Jurkat, Clone E6-1 (cell line): ENCODE data around the gene CDC42SE2.
A peak's percentile ranks its signal among the peaks of the same experiment; 100 is the strongest.
"Not testable (repeated sequence)": the region's sequence is repeated elsewhere in the genome, so short reads cannot be mapped to it uniquely, and the experiment has no call there.

Source experiments
- DNase-seq: peaks from one replicate; pipeline ENCODE4 v3.0.0-alpha.2; 2011; ENCODE audit warnings: low read depth, low spot score
- H3K4me3 ChIP-seq: 2 replicates; pipeline ENCODE4 v1.5.1; 2011; ENCODE audit warnings: mild to moderate bottlenecking, low read length, control low read depth, moderate library complexity

Gene CDC42SE2

DNA sequence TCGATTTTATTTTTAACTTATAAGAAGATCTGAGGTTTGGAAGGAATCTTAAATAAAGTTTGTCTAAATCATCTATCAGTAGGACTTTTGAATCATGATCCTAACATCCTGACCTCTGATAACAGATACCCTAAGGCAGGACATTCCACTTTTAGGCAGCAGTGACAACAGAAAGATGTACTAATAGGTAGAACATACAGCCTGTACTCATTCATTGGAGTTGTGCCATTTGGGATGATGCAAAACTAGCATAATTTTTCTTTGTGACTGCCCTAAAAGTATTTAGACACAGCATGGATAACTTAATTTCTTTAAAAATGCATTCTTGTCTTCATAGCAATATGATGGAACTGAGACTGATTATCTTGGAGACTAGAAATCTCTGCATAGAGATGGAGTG is 39.7 kb downstream of the CDC42SE2 start:
- no peak for DNase-seq

DNA sequence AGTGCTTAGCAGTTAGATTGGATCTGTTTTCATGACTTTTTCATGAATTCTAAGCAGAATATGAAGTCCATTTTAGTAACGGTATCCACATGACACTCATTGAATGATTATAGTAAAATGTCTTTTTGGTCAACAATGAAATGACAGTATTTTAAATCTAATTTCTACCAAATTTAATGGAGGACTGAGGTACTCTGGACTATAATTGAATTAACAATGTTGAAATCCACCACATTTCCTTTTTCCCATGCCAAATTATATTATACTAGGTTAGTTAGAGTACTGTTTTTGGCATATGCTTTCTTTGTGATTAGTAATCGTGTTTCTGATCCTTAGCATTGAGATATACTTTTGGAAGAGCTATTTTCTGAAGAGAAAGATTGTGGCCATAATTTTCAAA is 40.6 kb downstream of the CDC42SE2 start:
- DNase-seq: no peak
- no peak overlapping the region for H3K4me3 ChIP-seq

More for the DNA sequence above, 39.7 kb downstream of the CDC42SE2 start:
- no peak overlapping the region for H3K4me3 ChIP-seq

DNA sequence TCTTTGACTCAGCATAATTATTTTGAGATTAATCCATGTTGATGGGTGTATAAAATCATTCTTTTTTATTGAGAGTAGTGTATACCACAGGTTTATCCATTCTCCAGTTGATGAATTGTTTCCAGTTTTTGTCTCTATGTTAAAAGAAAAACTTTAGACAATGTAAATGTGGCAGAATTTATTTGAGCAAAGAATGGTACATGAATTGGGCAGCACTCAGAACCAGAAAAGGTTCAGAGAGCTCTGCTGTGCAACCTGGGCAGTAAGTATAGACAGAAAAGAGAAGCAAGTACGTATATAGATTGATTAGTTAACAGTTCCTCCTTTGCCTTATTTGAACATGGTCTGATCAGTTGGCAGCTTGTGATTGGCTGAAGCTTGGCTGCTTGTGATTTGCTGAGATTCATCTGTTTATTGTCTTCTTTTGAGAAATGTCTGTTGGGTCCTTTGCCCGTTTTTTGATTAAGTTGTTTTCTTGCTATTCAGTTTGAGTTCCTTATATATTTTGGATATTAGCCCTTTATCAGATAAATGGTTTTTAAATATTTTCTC is 41.4 kb downstream of the CDC42SE2 start:
- no peak overlapping the region for H3K4me3 ChIP-seq
- no peak for DNase-seq

DNA sequence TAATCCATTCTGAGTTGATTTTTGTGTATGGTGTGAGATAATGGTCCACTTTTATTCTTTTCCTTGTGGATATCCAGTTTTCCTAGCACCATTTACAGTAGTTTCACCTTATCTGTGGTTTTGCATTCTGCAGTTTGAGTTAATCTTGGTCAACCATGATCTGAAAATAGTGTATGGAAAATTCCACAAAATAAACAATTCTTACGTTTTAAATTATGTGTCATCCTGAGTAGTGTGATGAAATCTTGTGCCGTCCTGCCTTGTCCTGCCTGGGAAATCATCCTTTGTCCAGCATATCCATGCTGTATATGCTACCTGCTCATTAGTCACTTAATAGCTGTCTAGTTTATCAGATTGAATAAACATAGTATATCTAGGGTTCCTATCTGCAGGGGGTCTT is 42.1 kb downstream of the CDC42SE2 start:
- DNase-seq: no peak
- no peak overlapping the region for H3K4me3 ChIP-seq

DNA sequence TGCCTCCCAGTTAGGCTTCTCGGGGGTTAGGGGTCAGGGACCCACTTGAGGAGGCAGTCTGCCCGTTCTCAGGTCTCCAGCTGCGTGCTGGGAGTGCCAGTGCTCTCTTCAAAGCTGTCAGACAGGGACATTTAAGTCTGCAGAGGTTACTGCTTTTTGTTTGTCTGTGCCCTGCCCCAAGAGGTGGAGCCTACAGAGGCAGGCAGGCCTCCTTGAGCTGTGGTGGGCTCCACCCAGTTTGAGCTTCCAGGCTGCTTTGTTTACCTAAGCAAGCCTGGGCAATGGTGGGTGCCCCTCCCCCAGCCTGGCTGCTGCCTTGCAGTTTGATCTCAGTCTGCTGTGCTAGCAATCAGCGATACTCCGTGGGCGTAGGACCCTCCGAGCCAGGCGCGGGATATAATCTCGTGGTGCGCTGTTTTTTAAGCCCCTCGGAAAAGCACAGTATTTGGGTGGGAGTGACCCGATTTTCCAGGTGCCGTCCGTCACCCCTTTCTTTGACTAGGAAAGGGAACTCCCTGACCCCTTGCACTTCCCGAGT is 48.5 kb downstream of the CDC42SE2 start:
- not testable (repeated sequence) for H3K4me3 ChIP-seq, DNase-seq

DNA sequence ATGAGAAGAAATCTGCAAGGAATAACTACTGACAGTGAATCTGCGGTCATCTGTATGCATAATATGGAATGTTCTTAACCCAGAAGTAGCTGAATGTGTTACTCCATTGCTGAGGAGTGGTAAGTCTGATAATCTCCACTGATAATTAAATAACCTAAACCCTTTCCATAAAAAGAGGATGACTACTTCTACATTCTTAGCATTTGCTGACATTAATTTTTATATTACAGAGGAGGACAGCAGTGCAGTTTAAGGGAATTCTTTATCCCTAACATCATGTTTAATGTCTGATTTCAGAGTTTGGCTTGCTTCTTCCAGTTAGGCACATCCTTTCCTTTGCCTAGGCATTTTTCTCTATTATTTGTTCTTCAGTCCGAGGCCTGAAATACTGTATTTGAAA is 52.2 kb downstream of the CDC42SE2 start:
- no peak overlapping the region for H3K4me3 ChIP-seq
- no peak for DNase-seq

DNA sequence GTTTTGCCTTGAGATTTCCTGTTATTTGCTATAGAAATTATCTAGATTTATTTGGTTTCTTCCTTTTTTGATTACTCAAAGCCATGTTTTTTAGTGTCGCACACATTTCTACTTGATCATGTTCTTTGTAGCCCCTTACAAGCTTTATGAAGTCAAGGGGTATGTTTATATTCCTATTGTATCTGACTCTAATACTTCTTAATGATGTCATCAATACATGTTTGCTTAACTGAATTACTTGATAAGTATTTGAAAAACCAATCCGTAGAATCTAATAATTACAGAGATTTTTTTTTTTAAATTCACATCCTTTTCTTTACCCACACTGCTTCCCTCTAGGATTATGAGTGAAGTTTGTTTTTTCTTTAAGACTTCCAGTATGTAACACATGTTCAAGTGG is 53.0 kb downstream of the CDC42SE2 start:
- no peak for DNase-seq
- no peak overlapping the region for H3K4me3 ChIP-seq

DNA sequence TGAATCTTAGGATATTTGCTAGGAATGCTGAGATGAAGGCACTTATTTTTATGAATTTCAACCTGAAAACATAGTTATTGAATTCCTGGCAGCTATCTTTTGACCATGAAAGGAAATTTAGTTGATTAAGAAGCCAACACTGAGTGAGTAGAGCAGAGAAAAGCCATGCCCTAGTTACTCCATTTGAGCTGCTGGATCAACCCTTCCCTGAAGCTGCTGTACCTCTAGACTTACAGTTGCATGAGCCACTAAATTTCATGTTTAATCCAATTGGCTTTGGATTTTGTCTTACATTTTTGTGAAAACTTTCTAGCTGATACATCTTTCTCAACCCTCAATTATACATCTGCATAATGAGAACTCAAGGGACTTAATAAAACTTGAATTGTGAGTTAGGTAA is 54.6 kb downstream of the CDC42SE2 start:
- no peak overlapping the region for H3K4me3 ChIP-seq
- DNase-seq: no peak

DNA sequence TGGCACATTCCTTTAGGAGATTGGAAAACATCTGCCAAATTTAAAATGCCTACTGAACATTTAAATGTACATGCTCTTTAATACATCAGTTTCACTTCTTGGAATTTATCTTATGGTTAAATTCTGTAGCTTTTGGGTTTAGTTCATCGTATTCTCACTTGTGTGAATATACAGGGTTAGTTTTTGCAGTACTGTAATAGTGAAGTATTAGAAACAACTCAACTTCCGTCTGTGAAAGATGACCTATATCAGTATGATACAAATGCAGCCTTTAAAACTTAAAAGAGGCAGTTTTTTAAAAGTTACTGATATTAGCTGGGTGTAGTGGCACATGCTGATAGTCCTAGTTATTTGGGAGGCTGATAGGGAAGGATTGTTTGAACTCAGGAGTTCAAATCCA is 57.2 kb downstream of the CDC42SE2 start:
- no peak for DNase-seq
- H3K4me3 ChIP-seq: no peak overlapping the region

DNA sequence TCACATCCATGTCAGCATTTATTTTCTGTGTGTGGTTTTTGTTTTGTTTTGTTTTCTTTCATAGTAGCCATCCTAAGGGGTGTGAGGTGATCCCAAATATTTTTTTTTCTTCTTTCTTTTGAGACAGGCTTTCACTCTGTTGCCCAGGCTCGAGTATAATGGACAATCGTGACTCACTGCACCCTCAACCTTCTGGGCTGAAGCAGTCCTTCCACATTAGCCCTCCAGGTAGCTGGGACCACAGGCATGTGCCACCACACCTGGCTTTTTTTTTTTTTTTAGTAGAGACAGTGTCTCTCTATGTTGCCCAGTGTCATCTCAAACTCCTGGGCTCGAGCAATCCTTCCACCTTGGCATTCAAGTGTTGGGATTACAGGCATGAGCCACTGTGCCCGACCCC is 59.1 kb downstream of the CDC42SE2 start:
- H3K4me3 ChIP-seq: no peak overlapping the region
- DNase-seq: no peak

DNA sequence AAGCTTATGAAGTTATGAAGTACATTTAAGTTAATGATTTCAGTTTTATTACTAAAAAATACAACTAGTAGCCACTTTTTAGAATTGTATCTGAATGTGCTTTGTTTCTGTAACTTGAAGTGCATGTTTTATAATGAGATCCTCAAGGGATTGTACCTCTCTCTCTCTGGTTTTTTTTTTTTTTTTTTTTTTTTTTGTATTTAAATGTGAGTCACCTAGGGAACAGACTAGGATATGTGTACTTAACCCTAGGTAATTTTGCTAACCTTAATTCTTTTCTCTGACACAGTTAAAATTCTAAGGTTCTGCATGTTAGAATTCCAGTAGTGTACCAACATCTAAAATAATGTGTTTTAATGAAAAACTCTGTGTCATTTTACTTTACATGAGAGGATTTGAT is 59.5 kb downstream of the CDC42SE2 start:
- DNase-seq: no peak
- no peak overlapping the region for H3K4me3 ChIP-seq

DNA sequence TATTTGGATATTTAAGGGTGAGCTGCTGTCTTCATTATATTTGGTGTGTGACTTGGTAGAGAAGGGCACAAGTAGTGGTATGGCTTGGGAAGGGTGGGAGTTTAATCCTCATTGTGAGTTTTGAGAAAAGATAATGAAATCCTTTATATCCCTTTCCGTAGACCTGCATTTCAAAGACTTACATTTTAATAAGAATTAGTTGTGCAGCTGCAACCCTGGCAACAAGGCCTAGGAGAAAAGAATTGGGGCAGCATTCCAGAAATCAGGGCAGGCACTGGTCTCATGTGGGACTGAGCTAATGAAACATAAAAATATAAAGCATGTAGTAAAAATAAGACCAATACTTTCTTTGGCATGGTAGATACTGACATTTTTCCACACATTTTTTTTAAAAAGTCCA is 60.5 kb downstream of the CDC42SE2 start:
- DNase-seq: no peak
- H3K4me3 ChIP-seq: no peak overlapping the region

DNA sequence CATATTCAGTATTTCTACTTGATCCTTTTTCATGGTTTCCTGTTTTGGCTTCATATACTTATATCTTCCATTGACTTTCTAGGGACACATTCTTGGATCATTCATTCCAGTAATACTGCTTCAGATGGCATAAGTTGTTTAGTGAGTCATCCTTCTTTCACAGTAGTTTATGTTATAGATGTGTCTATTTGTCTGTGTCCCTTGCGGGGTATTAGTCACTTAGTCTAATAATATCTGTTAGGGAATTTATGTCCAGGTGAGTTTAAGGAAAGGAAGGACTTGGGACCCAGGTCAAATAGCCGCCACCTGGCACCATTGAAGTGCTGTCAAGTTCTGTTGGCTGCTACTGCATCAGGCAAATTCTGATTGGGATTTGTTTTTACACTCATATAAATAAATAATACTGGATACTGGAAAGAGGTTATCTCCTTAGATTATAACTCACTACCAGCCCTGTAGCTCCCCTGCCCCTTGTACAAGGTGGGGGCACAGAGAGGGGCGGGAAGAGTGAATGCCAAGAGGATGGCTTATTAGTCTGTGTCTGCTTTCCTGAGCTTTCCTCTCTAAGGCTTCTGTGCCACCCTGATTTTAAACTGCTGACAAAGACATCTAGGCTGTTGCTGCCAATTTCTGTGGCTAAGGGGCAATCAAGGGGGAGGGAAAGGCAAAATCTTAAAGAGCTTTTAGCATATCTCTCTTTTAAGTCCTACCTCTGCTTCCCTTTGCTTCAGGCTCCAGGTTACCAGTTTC is 64.9 kb downstream of the CDC42SE2 start:
- H3K4me3 ChIP-seq: no peak overlapping the region
- DNase-seq: peak; percentile 18

DNA sequence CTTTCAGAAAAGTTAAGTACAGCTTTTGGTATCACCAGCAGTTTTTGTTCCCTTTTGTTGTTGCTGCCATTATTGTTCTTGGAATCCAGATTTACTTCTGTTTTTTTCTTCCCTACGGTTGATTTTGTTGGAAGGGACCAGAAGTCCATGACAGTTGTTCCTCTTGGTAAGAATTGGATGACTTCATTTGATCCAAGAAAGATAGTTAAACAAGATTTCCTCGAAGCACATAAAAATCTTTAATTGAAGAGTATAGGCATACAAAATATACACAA is 65.4 kb downstream of the CDC42SE2 start:
- no peak overlapping the region for H3K4me3 ChIP-seq
- DNase-seq: no peak

DNA sequence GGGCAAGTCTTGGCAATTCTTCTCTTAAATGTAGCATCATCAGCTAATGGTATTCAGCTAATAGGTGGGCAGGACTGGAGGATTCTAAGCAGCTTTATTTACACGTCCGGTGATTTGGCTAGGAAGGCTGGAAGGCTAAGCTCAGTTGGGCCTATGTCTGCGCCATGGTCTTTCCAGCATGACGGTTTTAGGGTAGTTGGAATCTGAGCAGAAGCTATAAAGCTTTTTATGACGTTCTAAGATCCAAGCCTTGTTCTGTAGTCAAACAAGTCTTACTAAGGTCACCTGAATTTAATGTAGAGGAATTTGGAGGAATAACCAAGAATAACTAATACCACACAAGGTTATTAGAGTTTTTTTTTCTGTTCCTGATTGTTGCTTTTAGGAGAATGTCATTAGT is 66.2 kb downstream of the CDC42SE2 start:
- H3K4me3 ChIP-seq: no peak overlapping the region

DNA sequence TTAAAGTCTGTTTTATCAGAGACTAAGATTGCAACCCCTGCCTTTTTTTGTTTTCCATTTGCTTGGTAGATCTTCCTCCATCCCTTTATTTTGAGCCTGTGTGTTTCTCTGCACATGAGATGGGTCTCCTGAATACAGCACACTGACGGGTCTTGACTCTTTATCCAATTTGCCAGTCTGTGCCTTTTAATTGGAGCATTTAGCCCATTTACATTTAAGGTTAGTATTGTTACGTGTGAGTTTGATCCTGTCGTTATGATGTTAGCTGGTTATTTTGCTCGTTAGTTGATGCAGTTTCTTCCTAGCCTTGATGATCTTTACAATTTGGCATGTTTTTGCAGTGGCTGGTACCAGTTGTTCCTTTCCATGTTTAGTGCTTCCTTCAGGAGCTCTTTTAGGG is 71.9 kb downstream of the CDC42SE2 start:
- DNase-seq, H3K4me3 ChIP-seq: not testable (repeated sequence)

More for the DNA sequence above, 66.2 kb downstream of the CDC42SE2 start:
- DNase-seq: no peak

DNA sequence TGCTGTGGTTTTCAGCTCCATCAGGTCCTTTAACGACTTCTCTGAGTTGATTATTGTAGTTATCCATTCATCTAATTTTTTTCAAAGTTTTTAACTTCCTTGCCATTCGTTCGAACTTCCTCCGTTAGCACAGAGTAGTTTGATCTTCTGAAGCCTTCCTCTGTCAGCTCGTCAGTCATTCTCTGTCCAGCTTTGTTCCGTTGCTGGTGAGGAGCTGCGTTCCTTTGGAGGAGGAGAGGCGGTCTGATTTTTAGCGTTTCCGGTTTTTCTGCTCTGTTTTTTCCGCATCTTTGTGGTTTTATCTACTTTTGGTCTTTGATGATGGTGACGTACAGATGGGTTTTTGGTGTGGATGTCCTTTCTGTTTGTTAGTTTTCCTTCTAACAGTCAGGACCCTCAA is 72.9 kb downstream of the CDC42SE2 start:
- H3K4me3 ChIP-seq, DNase-seq: not testable (repeated sequence)

DNA sequence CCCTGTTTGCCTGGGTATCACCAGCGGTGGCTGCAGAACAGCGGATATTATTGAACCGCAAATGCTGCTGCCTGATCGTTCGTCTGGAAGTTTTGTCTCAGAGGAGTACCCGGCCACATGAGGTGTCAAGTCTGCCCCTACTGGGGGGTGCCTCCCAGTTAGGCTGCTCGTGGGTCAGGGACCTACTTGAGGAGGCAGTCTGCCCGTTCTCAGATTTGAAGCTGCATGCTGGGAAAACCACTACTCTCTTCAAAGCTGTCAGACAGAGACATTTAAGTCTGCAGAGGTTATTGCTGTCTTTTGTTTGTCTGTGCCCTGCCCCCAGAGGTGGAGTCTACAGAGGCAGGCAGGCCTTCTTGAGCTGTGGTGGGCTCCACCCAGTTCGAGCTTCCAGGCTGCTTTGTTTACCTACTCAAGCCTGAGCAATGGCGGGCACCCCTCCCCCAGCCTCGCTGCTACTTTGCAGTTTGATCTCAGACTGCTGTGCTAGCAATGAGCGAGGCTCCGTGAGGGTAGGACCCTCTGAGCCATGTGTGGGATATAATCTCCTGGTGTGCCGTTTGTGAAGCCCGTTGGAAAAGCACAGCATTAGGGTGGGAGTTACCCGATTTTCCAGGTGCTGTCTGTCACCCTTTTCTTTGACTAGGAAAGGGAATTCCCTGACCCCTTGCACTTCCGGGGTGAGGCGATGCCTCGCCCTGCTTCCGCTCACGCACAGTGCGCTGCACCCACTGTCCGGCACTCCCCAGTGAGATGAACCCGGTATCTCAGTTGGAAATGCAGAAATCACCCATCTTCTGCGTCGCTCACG is 73.6 kb downstream of the CDC42SE2 start:
- not testable (repeated sequence) for DNase-seq, H3K4me3 ChIP-seq

DNA sequence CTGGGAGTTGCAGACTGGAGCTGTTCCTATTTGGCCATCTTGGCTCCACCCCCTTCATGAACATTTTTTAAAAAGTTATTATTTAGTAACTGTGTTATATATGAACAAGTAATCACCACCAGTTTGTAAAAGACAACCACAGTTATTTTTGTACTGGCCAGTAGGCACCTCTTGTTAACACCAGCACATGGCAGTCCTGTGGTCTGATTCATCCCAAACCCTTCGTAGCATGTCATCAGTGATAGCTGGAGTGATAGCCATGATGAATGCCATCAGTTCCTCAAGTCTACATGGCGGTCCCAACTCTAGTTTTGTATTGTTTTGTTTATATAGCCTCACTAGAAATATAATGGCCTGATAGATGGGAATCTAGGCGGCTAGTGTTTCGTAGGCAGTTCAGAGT is 74.2 kb downstream of the CDC42SE2 start:
- no peak for DNase-seq
- no peak overlapping the region for H3K4me3 ChIP-seq

DNA sequence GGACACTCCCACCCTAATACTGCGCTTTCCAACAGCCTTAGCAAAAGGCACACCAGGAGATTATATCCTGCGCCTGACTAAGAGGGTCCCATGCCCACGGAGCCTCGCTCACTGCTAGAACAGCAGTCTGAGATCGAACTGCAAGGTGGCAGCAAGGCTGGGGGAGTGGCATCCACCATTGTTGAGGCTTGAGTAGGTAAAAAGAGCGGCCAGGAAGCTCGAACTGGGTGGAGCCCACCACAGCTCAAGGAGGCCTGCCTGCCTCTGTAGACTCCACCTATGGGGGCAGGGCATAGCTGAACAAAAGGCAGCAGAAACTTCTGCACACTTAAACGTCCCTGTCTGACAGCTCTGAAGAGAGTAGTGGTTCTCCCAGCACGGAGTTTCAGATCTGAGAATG is 80.4 kb downstream of the CDC42SE2 start:
- not testable (repeated sequence) for H3K4me3 ChIP-seq, DNase-seq
